Measurements from ENCODE around the gene PCNX1.

Gene PCNX1

GRCh38 chr14:70971560-70971959 lies 64.3 kb downstream of the PCNX1 start (continued):
- no peak for TF ChIP-seq MEIS1 (CRISPR knock-in tag; IDR thresholded peaks at IDR 0.05; ENCODE audit: borderline replicate concordance)
- no peak for TF ChIP-seq ZNF580 (tag by site-specific recombination; IDR thresholded peaks at IDR 0.05)
- TF ChIP-seq ZNF473 (tag by site-specific recombination; IDR thresholded peaks at IDR 0.05): no peak
- TF ChIP-seq PRDM2 (tag by site-specific recombination; IDR thresholded peaks at IDR 0.05; ENCODE audit: borderline replicate concordance): no peak
- TF ChIP-seq ZNF169 (tag by site-specific recombination; IDR thresholded peaks at IDR 0.05): no peak
- TF ChIP-seq ZNF24 (tag by site-specific recombination; IDR thresholded peaks at IDR 0.05): no peak

- H3K9me3 ChIP-seq (ENCODE audit: control insufficient read depth, insufficient read depth, low read depth, low read length): no peaks in the 10 kb centered on the region
- H3K4me3 ChIP-seq (ENCODE audit: low read depth, low read length): no peak overlapping the region
- ChIA-PET POLR2A (no interaction called here), CTCF (interaction anchor here (0.6 to 1.9 kb wide), 16 partner anchors 9 to 183 kb away, joined by 3 to 15 read pairs (median 3); partner anchors contain the start of gene PCNX1)
- H3K36me3 ChIP-seq (ENCODE audit: control insufficient read depth in 2 of 2, insufficient read depth in 1 of 2, low read length in 2 of 2): peaks cover 16 to 38% of the 10 kb centered on the region in 2 experiments
- H3K27ac ChIP-seq (ENCODE audit: extremely low read depth, low read depth, low read length): 0 out of 2 replicates have a peak overlapping the region, but pooled peaks have one; percentile 28
- peaks cover 3% of the 10 kb centered on the region; the same call in 1 of the 2 replicates for H3K4me1 ChIP-seq (ENCODE audit: control insufficient read depth, insufficient read depth, low read length)
- TF ChIP-seq ZBTB6 (tag by site-specific recombination; IDR thresholded peaks at IDR 0.05) (no peak), ZNF248 (tag by site-specific recombination; IDR thresholded peaks at IDR 0.05) (no peak), ZNF394 (tag by site-specific recombination; IDR thresholded peaks at IDR 0.05; ENCODE audit: borderline replicate concordance) (no peak), ZNF10 (tag by site-specific recombination; IDR thresholded peaks at IDR 0.05) (peak; percentile 57; the same call in 1 of the 2 replicates), CTCF (tag by site-specific recombination; IDR thresholded peaks at IDR 0.05) (peak; percentile 27; the same call in 1 of the 2 replicates), ZNF645 (tag by site-specific recombination; IDR thresholded peaks at IDR 0.05) (no peak), ZNF121 (tag by site-specific recombination; IDR thresholded peaks at IDR 0.05) (no peak), ZBTB17 (tag by site-specific recombination; IDR thresholded peaks at IDR 0.05) (0 out of 2 replicates have a peak, but pooled peaks have one; percentile 15), ZNF777 (tag by site-specific recombination; IDR thresholded peaks at IDR 0.05; ENCODE audit: borderline replicate concordance) (no peak), TRIM28 (IDR thresholded peaks at IDR 0.05; ENCODE audit: borderline replicate concordance, low read length) (peak; percentile 41; the same call in 1 of the 2 replicates), ZNF174 (tag by site-specific recombination; IDR thresholded peaks at IDR 0.05) (no peak), RBAK (tag by site-specific recombination; IDR thresholded peaks at IDR 0.05) (no peak), ZNF585B (tag by site-specific recombination; IDR thresholded peaks at IDR 0.05) (peak; percentile 97), KLF17 (tag by site-specific recombination; IDR thresholded peaks at IDR 0.05) (no peak), ZBTB48 (tag by site-specific recombination; IDR thresholded peaks at IDR 0.05) (peak; percentile 34; the same call in 1 of the 2 replicates), ZSCAN4 (tag by site-specific recombination; IDR thresholded peaks at IDR 0.05) (no peak), ZNF654 (tag by site-specific recombination; IDR thresholded peaks at IDR 0.05; ENCODE audit: low read depth) (peak; percentile 89)
These were observed 65.1 kb downstream of the PCNX1 start for GRCh38 chr14:70972107-70972976.

Data from HEK293 (cell line).